ENCODE results near the gene BANP.

DNA sequence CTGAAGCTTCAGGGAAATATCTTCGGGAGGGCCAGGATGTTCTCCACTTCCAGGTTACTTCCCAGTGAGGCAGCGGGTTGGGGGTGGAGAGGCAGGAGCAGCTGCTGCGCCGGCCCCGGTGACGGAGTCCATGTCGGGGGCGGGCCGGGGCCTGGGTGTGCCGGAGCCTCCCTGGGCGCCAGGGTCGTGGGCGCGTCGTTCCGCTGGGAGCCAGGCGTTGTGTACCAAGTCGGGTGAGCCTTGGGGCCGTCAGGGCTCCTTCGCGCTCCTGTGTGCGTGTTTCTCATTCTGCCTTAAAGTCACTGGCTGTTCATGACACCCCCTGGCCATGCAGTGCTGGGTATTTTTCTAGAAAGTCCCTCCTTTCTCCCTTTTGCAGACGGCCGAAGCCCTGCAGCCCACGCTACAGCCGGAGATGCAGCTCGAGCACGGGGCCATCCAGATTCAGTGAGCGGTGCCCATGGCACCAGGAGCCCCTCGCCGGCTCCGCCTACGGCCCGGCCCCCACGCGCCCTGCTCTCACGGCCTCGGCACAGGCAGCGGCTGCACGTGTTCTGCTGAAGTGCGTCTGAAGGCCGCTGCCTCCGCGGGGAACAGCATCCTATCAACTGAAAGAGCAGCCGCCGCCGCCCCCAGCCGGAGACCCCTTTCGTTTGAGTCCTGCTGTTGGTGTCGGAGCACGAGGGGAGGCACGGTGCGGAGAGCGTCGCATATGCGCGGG lies 125.1 kb downstream of the BANP start:
- TF ChIP-seq POLR2A (IDR thresholded peaks at IDR 0.05; ENCODE audit: low read depth, low read length) = no peak
- no peak for TF ChIP-seq CTCF (IDR thresholded peaks at IDR 0.05; ENCODE audit: extremely low read depth in 1 of 2, insufficient read depth in 1 of 2, low read depth in 1 of 2, low read length in 2 of 2)

All from endothelial cell of umbilical vein (primary cell).